H1 (cell line): ENCODE results near the gene ZFAND6. TPM values are rescaled to one million over a fixed set of nuclear protein-coding genes. Genes with fewer than 3 reads are reported as not detected.

Experiments used
- CBX5 ChIP-seq: fragments of 300-800, 300-1000 bp; sonication (generic); IDR thresholded peaks from 2 replicates; pipeline ENCODE4 v1.7.1; 2016; ENCODE audit warnings: antibody characterized with exemption, low read length, low read depth
- SIRT6 ChIP-seq: IDR thresholded peaks from one replicate; pipeline ENCODE4 v1.7.1; 2012; ENCODE audit warnings: low read length, inconsistent platforms
- polyA plus RNA-seq, 7 experiments: library from polyadenylated mRNA; depleted of rRNA in 3 of 7; stranded (reverse) in 5 of 7; unstranded in 2 of 7; fragments of >200 nt in 5 of 7; fragments of 200-250 nt in 2 of 7; gene quantifications; 1 replicate in 5 of 7; 2 replicates in 1 of 7; 4 replicates in 1 of 7; pipeline versions ENCODE4 v1.2.1 to v1.2.3, GENCODE V29; 2011 to 2013; ENCODE audit warnings: missing spikeins in 2 of 7, mixed read lengths in 2 of 7
- total RNA-seq: library from RNA; stranded (reverse); fragmentation: NEBNext Ultra II Directional; extraction: Animal tissue kit (Norgen Biotek cat#: 25700); gene quantifications from 2 replicates; pipeline ENCODE4 v1.2.1, GENCODE V29; 2021

Gene ZFAND6
- total and polyA plus RNA-seq, 2 of the 8 experiments (the other 6 are each of a cell fraction or from before 2014, with no cell fraction given), result 136 to 237 TPM

DNA sequence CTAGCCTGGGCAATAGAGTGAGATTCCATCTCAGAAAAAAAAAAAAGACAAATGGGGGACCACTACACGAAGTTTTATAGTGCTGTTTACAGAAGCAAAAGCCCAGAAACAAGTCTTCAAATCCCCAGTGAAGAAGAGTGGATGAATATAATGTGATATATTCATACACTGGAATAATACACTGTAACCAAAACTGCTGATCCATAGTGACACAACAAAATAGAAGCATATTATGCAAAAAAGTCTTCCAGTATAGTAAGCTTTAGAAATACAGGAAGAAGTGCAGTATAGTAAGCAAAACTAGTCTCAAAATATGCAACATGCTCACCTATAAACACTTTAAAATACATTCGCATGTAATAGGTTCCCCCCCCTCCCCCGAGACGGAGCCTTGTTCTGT lies 81.4 kb downstream of the ZFAND6 start (continued):
- TF ChIP-seq CBX5 (no peak), SIRT6 (no peak)
